ENCODE results near the gene GMDS. TPM values are rescaled to one million over a fixed set of nuclear protein-coding genes. Genes with fewer than 3 reads are reported as not detected.
A peak's percentile ranks its signal among the peaks of the same experiment; 100 is the strongest.

GMDS gene
- total and polyA plus RNA-seq, 2 of the 4 experiments (the other 2 are of a cell fraction) = 7.3 to 21.9 TPM

- Histone ChIP-seq H4K20me1 (ENCODE audit: insufficient read depth, low read length) (no peaks in the 10 kb centered on the region), H4K5ac (ENCODE audit: low read depth, low read length) (no peak overlapping the region), H3K18ac (ENCODE audit: low read depth, low read length) (no peak overlapping the region), H2BK120ac (ENCODE audit: low read depth, low read length) (no peak overlapping the region), H2BK5ac (ENCODE audit: low read depth, low read length, poor library complexity, severe bottlenecking) (no peak overlapping the region), H4K8ac (ENCODE audit: low read depth in 2 of 2, low read length in 2 of 2) (no peak overlapping the region), H3K4me2 (ENCODE audit: low read depth, low read length) (no peak overlapping the region), H3K36me3 (ENCODE audit: control insufficient read depth, insufficient read depth, low read length) (no peaks in the 10 kb centered on the region), H2AK9ac (replicated peaks; ENCODE audit: low read depth, low read length, poor library complexity) (no peak overlapping the region), H2AFZ (replicated peaks; ENCODE audit: low read length, poor library complexity) (no peak overlapping the region), H3K4me3 (ENCODE audit: insufficient read depth, low read depth, low read length) (no peak overlapping the region), H2BK20ac (ENCODE audit: low read depth, low read length) (no peak overlapping the region), H3K23ac (ENCODE audit: low read depth, low read length) (no peak overlapping the region), H3K4ac (ENCODE audit: low read depth, low read length) (no peak overlapping the region), H3K27me3 (ENCODE audit: control insufficient read depth, insufficient read depth, low read length) (no peaks in the 10 kb centered on the region), H3K79me1 (ENCODE audit: low read depth in 1 of 2, low read length in 2 of 2) (no peaks in the 10 kb centered on the region), H2AK5ac (ENCODE audit: low read depth, low read length) (peak overlapping the region; percentile 59; the same call in 1 of the 2 replicates), H3K27ac (ENCODE audit: insufficient read depth, low read length) (no peak overlapping the region), H4K91ac (ENCODE audit: insufficient read depth, low read depth, low read length) (no peak overlapping the region), H3K9me1 (ENCODE audit: insufficient read depth, low read length) (no peaks in the 10 kb centered on the region), H3K9ac (ENCODE audit: low read depth, low read length) (no peak overlapping the region), H3K14ac (replicated peaks; ENCODE audit: low read depth, low read length) (no peak overlapping the region), H3K4me1 (ENCODE audit: control insufficient read depth, insufficient read depth, low read length) (peaks cover 4% of the 10 kb centered on the region), H2BK15ac (ENCODE audit: low read depth, low read length) (no peak overlapping the region), H3K56ac (ENCODE audit: extremely low read depth, insufficient read depth, low read length) (no peak overlapping the region), H3K9me3 (ENCODE audit: control insufficient read depth, insufficient read depth, low read length) (no peaks in the 10 kb centered on the region)
- intact Hi-C loops (cut with micrococcal nuclease) (loop anchor here (5.0 kb wide), 1 partner anchor 258 kb away; no protein-coding TSS in a partner anchor), dilution Hi-C loops (cut with HindIII; ENCODE audit: low sequenced_read_pairs, unreplicated experiment) (no loop called here), in situ Hi-C loops (cut with MboI; ENCODE audit: low sequenced_read_pairs) (no loop called here)
- no TSS peak for BruUV-seq (replicated peaks)
- ChIA-PET CTCF (interaction anchor here (0.6 kb wide), 1 partner anchor 1006 kb away, joined by 3 read pairs; no protein-coding TSS in a partner anchor), POLR2A (ENCODE audit: unreplicated experiment) (interaction anchor here (0.6 kb wide), 1 partner anchor 246 kb away, joined by 3 read pairs; no protein-coding TSS in a partner anchor)
- ATAC-seq (ENCODE audit: low read depth) (no peak), DNase-seq (no peak)
- no peak for TF ChIP-seq USF2 (IDR thresholded peaks at IDR 0.05; ENCODE audit: low read depth, low read length)
- no peak for TF ChIP-seq RFX5 (IDR thresholded peaks at IDR 0.05; ENCODE audit: low read depth, low read length)
- TF ChIP-seq CEBPB (IDR thresholded peaks at IDR 0.05; ENCODE audit: low read depth, low read length) = no peak
- no peak for TF ChIP-seq MAFK (IDR thresholded peaks at IDR 0.05; ENCODE audit: low read depth, low read length)
- no peak for TF ChIP-seq MXI1 (IDR thresholded peaks at IDR 0.05; ENCODE audit: borderline replicate concordance, low read depth, low read length)
- no peak for TF ChIP-seq NFE2L2 (IDR thresholded peaks at IDR 0.05; ENCODE audit: low read depth, low read length)
- WGBS, 2 experiments (ENCODE audit: extremely low coverage in 2 of 2, insufficient read length in 1 of 2) = 100% methylated on average over 1 of the region's 5 CpGs; no CpG with 5 or more reads in 1 of the 2 experiments
These were observed 375.2 kb downstream of the GMDS start for GRCh38 chr6:1870251-1870650.
